Kidney (tissue), 14 donors: ENCODE measurements around the gene HSBP1L1. TPM values are rescaled to one million over a fixed set of nuclear protein-coding genes. Genes with fewer than 3 reads are reported as not detected.

ENCODE experiments used
- DNase-seq, 5 donors: peaks; one replicate each; pipeline ENCODE4 v3.0.0-alpha.2; 2013 to 2020
- FAIRE-seq: peaks from 2 replicates; lab custom pipeline; 2012; peaks lifted over from hg19 to GRCh38; lab: Jason Lieb, UNC
- H3K27ac ChIP-seq, 2 donors: one replicate each; pipeline ENCODE4 v1.7.0; 2013; ENCODE audit warnings: low read depth in 2 of 2, low read length in 2 of 2, inconsistent platforms in 1 of 2
- H3K27me3 ChIP-seq: one replicate; pipeline ENCODE4 v1.7.1; 2013; ENCODE audit warnings: low read length, inconsistent platforms; ENCODE audit not compliant: control insufficient read depth, insufficient read depth
- H3K36me3 ChIP-seq, 3 donors: one replicate each; pipeline versions ENCODE4 v1.7.0 to v1.7.1; 2013; ENCODE audit warnings: low read length in 3 of 3, control low read depth in 1 of 3, inconsistent platforms in 1 of 3; ENCODE audit not compliant: insufficient read depth in 3 of 3, control insufficient read depth in 2 of 3
- H3K4me1 ChIP-seq, 3 donors: one replicate each; pipeline versions ENCODE4 v1.7.0 to v1.7.1; 2013; ENCODE audit warnings: low read length in 3 of 3, inconsistent platforms in 1 of 3, low read depth in 1 of 3; ENCODE audit not compliant: control insufficient read depth in 2 of 3, insufficient read depth in 2 of 3
- H3K4me3 ChIP-seq, 3 donors: one replicate each; pipeline versions ENCODE4 v1.7.0 to v1.8.1; 2013; ENCODE audit warnings: low read length in 3 of 3, control low read depth in 1 of 3, inconsistent platforms in 1 of 3
- H3K9ac ChIP-seq, 3 donors: one replicate each; pipeline versions ENCODE4 v1.7.0 to v1.7.1; 2013; ENCODE audit warnings: low read length in 3 of 3, control low read depth in 1 of 3, inconsistent platforms in 1 of 3
- H3K9me3 ChIP-seq, 3 donors: one replicate each; pipeline versions ENCODE4 v1.7.0 to v1.7.1; 2013; ENCODE audit warnings: low read length in 3 of 3, control low read depth in 1 of 3, inconsistent platforms in 1 of 3; ENCODE audit not compliant: control insufficient read depth in 2 of 3, insufficient read depth in 1 of 3
- CTCF ChIP-seq: IDR thresholded peaks from 3 replicates; pipeline ENCODE4 v1.5.1; 2012; ENCODE audit warnings: mild to moderate bottlenecking, moderate library complexity, borderline replicate concordance; ENCODE audit not compliant: insufficient read depth; ENCODE audit errors: extremely low read depth
- intact Hi-C: fragments of 100-400 bp; cut with DNase I; formaldehyde crosslinking; loops from one replicate; pipeline ENCODE4 v1.11.1; 2022
- polyA plus RNA-seq: library from polyadenylated mRNA; stranded (reverse); fragments of 350-450 nt; fragmentation: Illumina TruSeq; extraction: RNeasy Lipid Tissue Mini Kit (QIAGEN cat#74804); gene quantifications from one replicate; pipeline ENCODE4 v1.2.3, GENCODE V29; 2014; ENCODE audit warnings: low read depth, low replicate concordance; ENCODE audit not compliant: insufficient read depth
- total RNA-seq: library from RNA; stranded (reverse); fragmentation: NEBNext Ultra II Directional; extraction: Animal tissue kit (Norgen Biotek cat#: 25700); gene quantifications from one replicate; pipeline ENCODE4 v1.2.1, GENCODE V29; 2021
- donor health status: control.
- donor health status: control.
- donor health status: control.
- donor health status: control.
- donor health status: control.
- donor health status: DM: yes; HTN: yes; CAD: no.
- donor health status: Normal renal cell carcinoma (clear cell type).

Gene HSBP1L1
- total and polyA plus RNA-seq, 2 donors from 2014 or later: 26.0 to 43.6 TPM

GRCh38 chr18:79935925-79936324 lies 28.5 kb upstream of the HSBP1L1 start:
- H3K4me1 ChIP-seq: peaks cover 0 to 6% (median 3%) of the 10 kb centered on the region in 3 donors
- H3K36me3 ChIP-seq: peaks cover 0 to 17% (median 12%) of the 10 kb centered on the region in 3 donors
- DNase-seq: peak in 1 of 5 donors; percentile 18

GRCh38 chr18:79936641-79937040 lies 27.8 kb upstream of the HSBP1L1 start:
- H3K36me3 ChIP-seq: peaks cover 0 to 17% (median 12%) of the 10 kb centered on the region in 3 donors
- FAIRE-seq (no peak), DNase-seq (peak in 1 of 5 donors; percentile 52)
- H3K4me3 ChIP-seq: no peak overlapping the region
- no peak overlapping the region for H3K9ac ChIP-seq
- peaks cover 0 to 9% (median 6%) of the 10 kb centered on the region in 3 donors for H3K4me1 ChIP-seq
- no peak overlapping the region for H3K27ac ChIP-seq
- peaks cover 0 to 8% (median 3%) of the 10 kb centered on the region in 3 donors for H3K9me3 ChIP-seq
- TF ChIP-seq CTCF: no peak
- intact Hi-C loops: no loop called here
- no peaks in the 10 kb centered on the region for H3K27me3 ChIP-seq

More at GRCh38 chr18:79935925-79936324, 28.5 kb upstream of the HSBP1L1 start:
- intact Hi-C loops: no loop called here
- no peak for FAIRE-seq
- no peak overlapping the region for H3K9ac ChIP-seq
- H3K27me3 ChIP-seq: no peaks in the 10 kb centered on the region
- no peak overlapping the region for H3K27ac ChIP-seq
- TF ChIP-seq CTCF: no peak
- peaks cover 0 to 8% (median 3%) of the 10 kb centered on the region in 3 donors for H3K9me3 ChIP-seq
- no peak overlapping the region for H3K4me3 ChIP-seq

- Histone ChIP-seq H3K36me3 (peaks cover 0 to 17% (median 13%) of the 10 kb centered on the region in 3 donors), H3K9ac (no peak overlapping the region), H3K4me3 (no peak overlapping the region), H3K27me3 (no peaks in the 10 kb centered on the region), H3K4me1 (peaks cover 0 to 16% (median 8%) of the 10 kb centered on the region in 3 donors), H3K9me3 (peaks cover 0 to 8% (median 3%) of the 10 kb centered on the region in 3 donors), H3K27ac (no peak overlapping the region)
- no peak for TF ChIP-seq CTCF
- peak in 1 of 5 donors; percentile 21 for DNase-seq
- FAIRE-seq: no peak
- intact Hi-C loops: no loop called here
These were observed 27.2 kb upstream of the HSBP1L1 start for GRCh38 chr18:79937103-79937860.
